ENCODE measurements around the gene KRT13. TPM values are rescaled to one million over a fixed set of nuclear protein-coding genes. Genes with fewer than 3 reads are reported as not detected.

The KRT13 gene
- total and polyA plus RNA-seq, 2 of the 4 experiments (the other 2 are of a cell fraction): 0.18 to 0.56 TPM

GRCh38 chr17:41530062-41531048, 24.9 kb upstream of the KRT13 start (continued):
- no peak for TF ChIP-seq CTCF (conservative IDR thresholded peaks at IDR 0.05; ENCODE audit: low read depth, low read length)

- Histone ChIP-seq H3K14ac (replicated peaks; ENCODE audit: low read depth, low read length) (no peak overlapping the region), H3K36me3 (ENCODE audit: control insufficient read depth, insufficient read depth, low read length) (no peaks in the 10 kb centered on the region), H3K27me3 (ENCODE audit: control insufficient read depth, insufficient read depth, low read length) (peaks cover 2% of the 10 kb centered on the region; the same call in 1 of the 2 replicates), H3K4me3 (ENCODE audit: insufficient read depth, low read depth, low read length) (no peak overlapping the region), H4K20me1 (ENCODE audit: insufficient read depth, low read length) (no peaks in the 10 kb centered on the region), H2AFZ (replicated peaks; ENCODE audit: low read length, poor library complexity) (peak overlapping the region; percentile 83), H2BK120ac (ENCODE audit: low read depth, low read length) (peak overlapping the region; percentile 67), H2BK15ac (ENCODE audit: low read depth, low read length) (peak overlapping the region; percentile 54; the same call in 1 of the 3 replicates), H3K4me1 (ENCODE audit: control insufficient read depth, insufficient read depth, low read length) (peaks cover 11% of the 10 kb centered on the region), H3K4me2 (ENCODE audit: low read depth, low read length) (no peak overlapping the region), H3K4ac (ENCODE audit: low read depth, low read length) (peak overlapping the region; percentile 60; the same call in 1 of the 2 replicates), H4K91ac (ENCODE audit: insufficient read depth, low read depth, low read length) (peak overlapping the region; percentile 57; the same call in 1 of the 2 replicates), H2BK20ac (ENCODE audit: low read depth, low read length) (peak overlapping the region; percentile 78), H3K27ac (ENCODE audit: insufficient read depth, low read length) (no peak overlapping the region), H3K18ac (ENCODE audit: low read depth, low read length) (no peak overlapping the region), H3K23ac (ENCODE audit: low read depth, low read length) (no peak overlapping the region), H3K56ac (ENCODE audit: extremely low read depth, insufficient read depth, low read length) (no peak overlapping the region), H3K79me1 (ENCODE audit: low read depth in 1 of 2, low read length in 2 of 2) (no peaks in the 10 kb centered on the region), H3K9me1 (ENCODE audit: insufficient read depth, low read length) (peaks cover 17% of the 10 kb centered on the region), H2BK5ac (ENCODE audit: low read depth, low read length, poor library complexity, severe bottlenecking) (peak overlapping the region; percentile 22), H3K9ac (ENCODE audit: low read depth, low read length) (no peak overlapping the region), H4K5ac (ENCODE audit: low read depth, low read length) (no peak overlapping the region), H3K9me3 (ENCODE audit: control insufficient read depth, insufficient read depth, low read length) (no peaks in the 10 kb centered on the region), H4K8ac (ENCODE audit: low read depth in 2 of 2, low read length in 2 of 2) (peak overlapping the region in 1 of 2 experiments; percentile 84; a peak in 2 of 4 replicates), H2AK9ac (replicated peaks; ENCODE audit: low read depth, low read length, poor library complexity) (peak overlapping the region; percentile 86), H2AK5ac (ENCODE audit: low read depth, low read length) (peak overlapping the region; percentile 75)
- dilution Hi-C loops (cut with HindIII; ENCODE audit: low sequenced_read_pairs, unreplicated experiment) (no loop called here), in situ Hi-C loops (cut with MboI; ENCODE audit: low sequenced_read_pairs) (no loop called here), intact Hi-C loops (cut with micrococcal nuclease) (no loop called here)
- DNase-seq (no peak), ATAC-seq (ENCODE audit: low read depth) (no peak)
- ChIA-PET POLR2A (ENCODE audit: unreplicated experiment) (no interaction called here), CTCF (interaction anchor here (0.7 to 1.6 kb wide), 3 partner anchors 8 to 151 kb away, joined by 3 to 5 read pairs (median 3); no protein-coding TSS in a partner anchor)
- no TSS peak for BruUV-seq (replicated peaks)
- no CpG with 5 or more reads among the region's 5 CpGs for WGBS, 2 experiments (ENCODE audit: extremely low coverage in 2 of 2, insufficient read length in 1 of 2)
- no peak for TF ChIP-seq RAD21 (IDR thresholded peaks at IDR 0.05; ENCODE audit: low read length)
- no peak for TF ChIP-seq FOS (IDR thresholded peaks at IDR 0.05; ENCODE audit: low read depth, low read length)
- no peak for TF ChIP-seq CHD1 (IDR thresholded peaks at IDR 0.05; ENCODE audit: low read depth, low read length)
- no peak for TF ChIP-seq BHLHE40 (IDR thresholded peaks at IDR 0.05; ENCODE audit: low read depth, low read length)
- no peak for TF ChIP-seq RCOR1 (IDR thresholded peaks at IDR 0.05; ENCODE audit: insufficient replicate concordance, low read length)
- no peak for TF ChIP-seq NFE2L2 (IDR thresholded peaks at IDR 0.05; ENCODE audit: low read depth, low read length)
- no peak for TF ChIP-seq USF2 (IDR thresholded peaks at IDR 0.05; ENCODE audit: low read depth, low read length)
- no peak for TF ChIP-seq CEBPB (IDR thresholded peaks at IDR 0.05; ENCODE audit: low read depth, low read length)
- TF ChIP-seq MXI1 (IDR thresholded peaks at IDR 0.05; ENCODE audit: borderline replicate concordance, low read depth, low read length): no peak
- no peak for TF ChIP-seq POLR2A (IDR thresholded peaks at IDR 0.05; ENCODE audit: low read depth, low read length)
These were observed 24.1 kb upstream of the KRT13 start for GRCh38 chr17:41529491-41529915.

Measured in IMR-90 (cell line).